GM13976 (cell line): ENCODE data around the gene CAMKMT.

Source experiments
- DNase-seq: peaks from one replicate; pipeline ENCODE4 v3.0.0; 2012; ENCODE audit warnings: low spot score
- in situ Hi-C: fragments of 300-500 bp; cut with MboI; formaldehyde crosslinking; loops from one replicate; pipeline ENCODE4 v1.12.0; 2022; ENCODE audit warnings: low sequenced_read_pairs, mixed read lengths, inconsistent platforms; ENCODE audit not compliant: unreplicated experiment
- TF ChIP-seq, protein P1 (sequence below): IDR thresholded peaks from 2 replicates; pipeline ENCODE4 v1.5.1; 2012; ENCODE audit warnings: borderline replicate concordance, mild to moderate bottlenecking; ENCODE audit not compliant: insufficient read depth; ENCODE audit errors: extremely low read depth, missing control alignments, control extremely low read depth

CAMKMT gene

GRCh38 chr2:44546459-44547127, 184.8 kb downstream of the CAMKMT start:
- DNase-seq: peak; percentile 22
- in situ Hi-C loops: no loop called here
- TF ChIP-seq, protein P1, sequence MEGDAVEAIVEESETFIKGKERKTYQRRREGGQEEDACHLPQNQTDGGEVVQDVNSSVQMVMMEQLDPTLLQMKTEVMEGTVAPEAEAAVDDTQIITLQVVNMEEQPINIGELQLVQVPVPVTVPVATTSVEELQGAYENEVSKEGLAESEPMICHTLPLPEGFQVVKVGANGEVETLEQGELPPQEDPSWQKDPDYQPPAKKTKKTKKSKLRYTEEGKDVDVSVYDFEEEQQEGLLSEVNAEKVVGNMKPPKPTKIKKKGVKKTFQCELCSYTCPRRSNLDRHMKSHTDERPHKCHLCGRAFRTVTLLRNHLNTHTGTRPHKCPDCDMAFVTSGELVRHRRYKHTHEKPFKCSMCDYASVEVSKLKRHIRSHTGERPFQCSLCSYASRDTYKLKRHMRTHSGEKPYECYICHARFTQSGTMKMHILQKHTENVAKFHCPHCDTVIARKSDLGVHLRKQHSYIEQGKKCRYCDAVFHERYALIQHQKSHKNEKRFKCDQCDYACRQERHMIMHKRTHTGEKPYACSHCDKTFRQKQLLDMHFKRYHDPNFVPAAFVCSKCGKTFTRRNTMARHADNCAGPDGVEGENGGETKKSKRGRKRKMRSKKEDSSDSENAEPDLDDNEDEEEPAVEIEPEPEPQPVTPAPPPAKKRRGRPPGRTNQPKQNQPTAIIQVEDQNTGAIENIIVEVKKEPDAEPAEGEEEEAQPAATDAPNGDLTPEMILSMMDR: no peak

GRCh38 chr2:44547718-44548117, 186.0 kb downstream of the CAMKMT start:
- TF ChIP-seq, protein P1: no peak
- in situ Hi-C loops: no loop called here
- DNase-seq: no peak

GRCh38 chr2:44548221-44549098, 186.7 kb downstream of the CAMKMT start:
- no peak for DNase-seq
- TF ChIP-seq, protein P1: no peak
- in situ Hi-C loops: no loop called here

GRCh38 chr2:44549099-44549471, 187.3 kb downstream of the CAMKMT start:
- TF ChIP-seq, protein P1: no peak
- in situ Hi-C loops: no loop called here
- no peak for DNase-seq

DNA sequence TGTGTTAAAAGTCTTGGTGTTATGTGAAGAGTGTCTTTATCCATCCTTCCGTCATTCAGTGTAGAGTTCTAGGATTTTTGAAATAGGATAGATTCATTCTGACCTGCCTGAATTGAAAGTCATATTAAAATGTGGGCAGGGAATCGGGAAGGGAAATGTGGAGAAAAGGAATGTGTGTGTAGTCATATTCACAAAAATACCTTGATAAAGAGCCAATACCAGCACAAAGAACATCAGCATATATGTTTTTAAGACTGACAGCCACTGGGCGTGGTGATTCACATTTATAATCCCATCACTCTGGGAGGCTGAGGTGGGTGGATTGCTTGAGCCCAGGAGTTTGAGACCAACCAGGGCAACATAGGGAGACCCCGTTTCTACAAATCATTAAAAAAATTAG, 188.1 kb downstream of the CAMKMT start:
- in situ Hi-C loops: no loop called here
- TF ChIP-seq, protein P1: no peak
- DNase-seq: no peak

- in situ Hi-C loops: no loop called here
- TF ChIP-seq, protein P1: no peak
- DNase-seq: peak; percentile 9
Measured at GRCh38 chr2:44550561-44550960, 188.8 kb downstream of the CAMKMT start.
